Sigmoid colon (tissue), 7 donors: ENCODE measurements around the gene USH1C. TPM values are rescaled to one million over a fixed set of nuclear protein-coding genes. Genes with fewer than 3 reads are reported as not detected.
A peak's percentile ranks its signal among the peaks of the same experiment; 100 is the strongest.

Source experiments
- DNase-seq: peaks from one replicate; pipeline ENCODE4 v3.0.0-alpha.2; 2019
- H3K27ac ChIP-seq, 4 donors: fragments of 200-600 bp; sonication (generic); one replicate each; pipeline ENCODE4 v1.5.1; 2016 to 2019; ENCODE audit warnings: mild to moderate bottlenecking in 1 of 4
- H3K27me3 ChIP-seq, 3 donors: fragments of 200-600 bp; sonication (generic); one replicate each; pipeline ENCODE4 v1.5.1; 2019; ENCODE audit warnings: mild to moderate bottlenecking in 1 of 3
- H3K36me3 ChIP-seq, 4 donors: fragments of 200-600 bp; sonication (generic); one replicate each; pipeline ENCODE4 v1.5.1; 2016 to 2019
- H3K4me1 ChIP-seq, 4 donors: fragments of 200-600 bp; sonication (generic); one replicate each; pipeline ENCODE4 v1.5.1; 2017 to 2019
- H3K4me3 ChIP-seq, 4 donors: fragments of 200-600 bp; sonication (generic); one replicate each; pipeline ENCODE4 v1.5.1; 2017 to 2019; ENCODE audit warnings: mild to moderate bottlenecking in 2 of 4, moderate library complexity in 1 of 4
- H3K9me3 ChIP-seq, 4 donors: fragments of 200-600 bp in 3 of 4; sonication (generic) in 3 of 4; one replicate each; pipeline versions ENCODE4 v1.5.1 to v1.6.1; 2013 to 2019
- EP300 ChIP-seq, 4 donors: sonication (generic); formaldehyde crosslinking; IDR thresholded peaks; one replicate each; pipeline ENCODE4 v1.6.1; 2017; ENCODE audit warnings: antibody characterized with exemption in 4 of 4
- POLR2A ChIP-seq, 2 donors: fragments of 450-650 bp; IDR thresholded peaks; one replicate each; pipeline ENCODE4 v1.6.1; 2016; ENCODE audit warnings: antibody characterized with exemption in 2 of 2, mild to moderate bottlenecking in 2 of 2, moderate library complexity in 2 of 2
- POLR2AphosphoS5 ChIP-seq, 4 donors: sonication (generic); formaldehyde crosslinking; IDR thresholded peaks; one replicate each; pipeline ENCODE4 v1.6.1; 2017; ENCODE audit warnings: antibody characterized with exemption in 4 of 4
- WGBS, 2 donors: extraction: QIAGEN DNeasy Blood & Tissue Kit; methylation state at CpG; one replicate each; pipeline ENCODE4 v1.1.7; 2013; 5-methylcytosine and 5-hydroxymethylcytosine counted together
- intact Hi-C: fragments of 100-400 bp; cut with DNase I; formaldehyde crosslinking; loops from one replicate; pipeline ENCODE4 v1.15.1; 2023
- polyA plus RNA-seq, 3 donors: library from polyadenylated mRNA; stranded (reverse); fragments of 200-250 nt; gene quantifications; one replicate each; pipeline ENCODE4 v1.2.3, GENCODE V29; 2013
- total RNA-seq, 4 donors: library from RNA; depleted of rRNA; stranded (reverse); fragments of >200 nt; gene quantifications; one replicate each; pipeline ENCODE4 v1.1.0, GENCODE V29; 2016
- TF ChIP-seq, protein P1 (sequence below), 4 experiments: fragments of 450-650 bp in 3 of 4; fragments of 200-600 bp in 1 of 4; IDR thresholded peaks; one replicate each; pipeline ENCODE4 v1.5.1; 2016 to 2019; ENCODE audit warnings: antibody characterized with exemption in 4 of 4, mild to moderate bottlenecking in 3 of 4, moderate library complexity in 2 of 4
- donor health status: healthy with polysubstance abuse.
- donor health status: Bipolar disorder and iron deficiency.
- donor health status: healthy.

USH1C gene
- total RNA-seq = 1 to 10 TPM; 1.2 to 2.5 (median 1.6) TPM
- polyA plus RNA-seq = 100 to 1,000 TPM in 2 of 3 donors, 10 to 100 TPM in 1; 83.3 to 152 (median 114) TPM

DNA sequence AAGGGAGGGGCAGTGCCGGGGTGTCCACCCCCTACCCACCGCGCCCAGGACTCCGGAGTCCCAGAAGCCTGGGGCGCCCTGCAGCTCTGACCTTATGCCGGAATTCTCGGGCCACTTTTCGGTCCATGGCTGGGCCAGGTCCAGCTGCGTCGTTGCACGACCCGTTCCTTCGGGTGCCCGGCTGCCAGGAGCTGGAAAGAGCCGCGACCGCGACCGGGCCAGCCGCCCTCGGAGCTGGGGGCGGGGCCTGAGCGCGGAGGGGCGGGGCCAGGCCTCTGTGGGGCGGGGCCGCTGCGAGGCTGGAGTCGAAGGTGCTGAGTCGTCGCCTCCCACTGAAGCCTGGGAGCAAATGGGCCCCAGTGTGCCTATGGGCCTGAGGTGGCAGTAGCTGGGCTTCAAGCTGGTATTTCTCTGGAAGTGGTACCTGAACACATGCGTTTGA is at the start of gene USH1C:
Gene USH1C, minus strand, starts transcription at position 236 of the 442 bp plus-strand sequence. Its CDS starts 109 bp downstream, at position 127.
- peak within 1 kb of the TSS in 3 of 4 donors; percentile 12 to 25 (median 21) for H3K4me3 ChIP-seq
- peaks cover 0 to 58% (median 14%) of the 10 kb centered on the region in 3 donors for H3K27me3 ChIP-seq
- WGBS, 2 donors = 2 to 8% methylated on average over 32 of the region's 32 CpGs
- intact Hi-C loops = no loop called here
- DNase-seq = no peak
- TF ChIP-seq POLR2A (IDR thresholded peaks at IDR 0.05) (peak in 1 of 2 donors; percentile 30), EP300 (IDR thresholded peaks at IDR 0.05) (no peak), POLR2AphosphoS5 (IDR thresholded peaks at IDR 0.05) (no peak)
- H3K36me3 ChIP-seq = no peaks in the 10 kb centered on the region
- no peaks in the 10 kb centered on the region for H3K9me3 ChIP-seq
- peaks cover 0 to 8% (median 2%) of the 10 kb centered on the region in 4 donors for H3K4me1 ChIP-seq
- H3K27ac ChIP-seq = peak within 1 kb of the TSS in 1 of 4 donors; percentile 7

DNA sequence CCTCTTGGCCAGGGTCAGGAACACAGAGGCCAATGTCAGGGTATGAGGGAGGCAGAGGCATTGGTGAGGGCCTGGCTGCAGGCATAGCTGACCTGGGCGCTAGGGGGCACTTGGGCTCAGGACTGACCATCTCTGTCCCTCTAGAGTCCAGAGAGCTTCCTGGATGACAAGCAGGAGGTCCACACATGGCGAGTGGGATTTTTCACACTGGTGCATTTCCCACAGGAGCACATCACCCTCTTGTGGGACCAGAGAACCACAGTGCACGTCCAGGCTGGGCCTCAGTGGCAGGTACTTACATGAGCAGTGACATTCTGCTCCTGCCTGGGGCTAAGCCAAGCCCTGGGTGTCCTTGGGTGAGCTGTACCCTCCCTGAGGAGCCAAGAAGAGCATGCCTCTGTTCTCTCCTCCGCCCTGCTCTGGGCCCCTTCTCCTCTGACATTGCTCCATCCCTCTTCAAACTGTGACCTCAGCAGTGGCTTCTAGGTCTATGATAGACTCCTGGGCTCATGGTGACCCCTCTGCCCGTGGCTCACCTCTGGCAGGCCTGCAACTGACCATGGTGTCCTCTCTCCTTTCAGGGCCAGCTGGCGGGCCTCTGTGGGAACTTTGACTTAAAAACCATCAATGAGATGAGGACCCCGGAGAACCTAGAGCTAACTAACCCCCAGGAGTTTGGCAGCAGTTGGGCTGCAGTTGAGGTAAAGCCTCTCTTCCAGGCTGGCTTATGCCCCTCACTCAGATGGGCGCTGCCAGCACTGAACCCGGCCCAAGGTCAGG is 49.4 kb upstream of the USH1C start:
- Histone ChIP-seq H3K27me3 (no peaks in the 10 kb centered on the region), H3K27ac (no peak overlapping the region), H3K36me3 (no peaks in the 10 kb centered on the region), H3K4me1 (no peaks in the 10 kb centered on the region), H3K9me3 (peaks cover 0 to 2% (median 0%) of the 10 kb centered on the region in 4 donors), H3K4me3 (no peak overlapping the region)
- no peak for TF ChIP-seq POLR2A (IDR thresholded peaks at IDR 0.05)
- TF ChIP-seq POLR2AphosphoS5 (IDR thresholded peaks at IDR 0.05) = no peak
- TF ChIP-seq, protein P1, sequence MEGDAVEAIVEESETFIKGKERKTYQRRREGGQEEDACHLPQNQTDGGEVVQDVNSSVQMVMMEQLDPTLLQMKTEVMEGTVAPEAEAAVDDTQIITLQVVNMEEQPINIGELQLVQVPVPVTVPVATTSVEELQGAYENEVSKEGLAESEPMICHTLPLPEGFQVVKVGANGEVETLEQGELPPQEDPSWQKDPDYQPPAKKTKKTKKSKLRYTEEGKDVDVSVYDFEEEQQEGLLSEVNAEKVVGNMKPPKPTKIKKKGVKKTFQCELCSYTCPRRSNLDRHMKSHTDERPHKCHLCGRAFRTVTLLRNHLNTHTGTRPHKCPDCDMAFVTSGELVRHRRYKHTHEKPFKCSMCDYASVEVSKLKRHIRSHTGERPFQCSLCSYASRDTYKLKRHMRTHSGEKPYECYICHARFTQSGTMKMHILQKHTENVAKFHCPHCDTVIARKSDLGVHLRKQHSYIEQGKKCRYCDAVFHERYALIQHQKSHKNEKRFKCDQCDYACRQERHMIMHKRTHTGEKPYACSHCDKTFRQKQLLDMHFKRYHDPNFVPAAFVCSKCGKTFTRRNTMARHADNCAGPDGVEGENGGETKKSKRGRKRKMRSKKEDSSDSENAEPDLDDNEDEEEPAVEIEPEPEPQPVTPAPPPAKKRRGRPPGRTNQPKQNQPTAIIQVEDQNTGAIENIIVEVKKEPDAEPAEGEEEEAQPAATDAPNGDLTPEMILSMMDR (IDR thresholded peaks at IDR 0.05) = no peak
- no peak for TF ChIP-seq EP300 (IDR thresholded peaks at IDR 0.05)
- peak; percentile 47 for DNase-seq
- intact Hi-C loops = no loop called here
- WGBS, 2 donors = 70% methylated on average over 9 of the region's 9 CpGs

DNA sequence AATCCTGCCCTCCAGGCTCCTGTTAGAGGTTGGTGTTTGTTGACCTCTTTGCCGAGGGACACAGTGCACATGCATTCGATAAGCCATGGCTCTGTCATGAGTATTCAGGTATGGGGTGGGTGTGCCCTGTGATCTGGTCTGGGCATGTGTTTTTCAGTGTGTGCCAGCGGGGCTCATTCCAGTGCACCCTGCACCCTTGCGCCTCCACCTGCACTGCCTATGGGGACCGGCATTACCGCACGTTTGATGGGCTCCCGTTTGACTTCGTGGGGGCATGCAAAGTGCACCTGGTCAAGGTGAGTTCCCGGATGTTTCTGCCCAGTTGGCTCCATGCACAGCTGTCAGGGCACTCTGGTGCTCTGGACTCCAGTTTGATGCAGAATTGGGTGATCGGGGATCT is 47.1 kb upstream of the USH1C start:
- DNase-seq = peak; percentile 53
- no peak overlapping the region for H3K4me3 ChIP-seq
- intact Hi-C loops = no loop called here
- no peak overlapping the region for H3K27ac ChIP-seq
- no peaks in the 10 kb centered on the region for H3K27me3 ChIP-seq
- no peak for TF ChIP-seq POLR2A (IDR thresholded peaks at IDR 0.05)
- TF ChIP-seq, protein P1 (IDR thresholded peaks at IDR 0.05) = no peak
- no peak for TF ChIP-seq EP300 (IDR thresholded peaks at IDR 0.05)
- no peak for TF ChIP-seq POLR2AphosphoS5 (IDR thresholded peaks at IDR 0.05)
- no peaks in the 10 kb centered on the region for H3K4me1 ChIP-seq
- peaks cover 0 to 2% (median 0%) of the 10 kb centered on the region in 4 donors for H3K9me3 ChIP-seq
- H3K36me3 ChIP-seq = no peaks in the 10 kb centered on the region
- 88 to 91% methylated on average over 11 of the region's 11 CpGs for WGBS, 2 donors

DNA sequence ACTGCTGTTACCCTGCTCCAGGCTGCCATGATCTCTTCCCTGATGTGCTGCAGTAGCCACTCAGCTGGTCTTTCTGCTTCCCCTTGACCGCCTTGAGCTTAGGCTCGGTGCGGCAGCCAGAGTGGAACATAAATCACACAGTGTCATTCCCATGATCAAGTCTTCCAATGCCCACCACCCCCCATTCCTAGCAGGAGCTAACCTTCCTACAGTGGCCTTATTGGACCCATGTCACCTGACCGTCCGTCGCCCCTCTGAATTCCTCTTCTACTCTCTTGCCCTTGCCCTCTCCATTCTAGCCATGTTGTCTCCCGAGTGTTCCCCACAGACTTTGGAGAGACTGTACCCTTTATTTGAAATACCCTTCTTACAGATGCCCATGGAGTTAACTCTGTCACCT is 46.2 kb upstream of the USH1C start:
- H3K36me3 ChIP-seq = no peaks in the 10 kb centered on the region
- DNase-seq = peak; percentile 48
- H3K4me3 ChIP-seq = no peak overlapping the region
- 91 to 92% methylated on average over 7 of the region's 7 CpGs for WGBS, 2 donors
- H3K9me3 ChIP-seq = peaks cover 0 to 2% (median 0%) of the 10 kb centered on the region in 4 donors
- H3K27me3 ChIP-seq = no peaks in the 10 kb centered on the region
- intact Hi-C loops = no loop called here
- H3K27ac ChIP-seq = no peak overlapping the region
- TF ChIP-seq EP300 (IDR thresholded peaks at IDR 0.05) (no peak), POLR2A (IDR thresholded peaks at IDR 0.05) (no peak), POLR2AphosphoS5 (IDR thresholded peaks at IDR 0.05) (no peak)
- TF ChIP-seq, protein P1 (IDR thresholded peaks at IDR 0.05) = no peak
- H3K4me1 ChIP-seq = no peaks in the 10 kb centered on the region

DNA sequence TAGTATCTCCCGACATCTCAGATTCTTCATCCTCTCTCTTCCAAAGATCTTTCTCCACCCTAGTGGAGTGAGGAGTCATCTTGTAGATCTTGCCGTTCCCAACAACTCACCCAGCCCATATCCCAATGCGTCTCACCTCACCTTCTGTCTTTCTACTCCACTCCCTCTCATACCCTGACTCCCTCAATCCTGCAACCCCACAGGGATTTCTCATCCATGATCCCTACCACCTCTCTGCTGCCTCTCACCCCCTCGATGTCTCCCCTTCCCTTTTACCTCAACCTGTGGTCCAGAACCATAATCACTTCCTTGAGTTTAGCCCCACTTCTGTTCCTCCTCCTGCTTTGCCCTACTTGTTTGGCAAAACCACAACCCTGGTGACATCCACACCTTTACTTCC is 44.5 kb upstream of the USH1C start:
- H3K4me3 ChIP-seq = no peak overlapping the region
- H3K27me3 ChIP-seq = no peaks in the 10 kb centered on the region
- no peak overlapping the region for H3K27ac ChIP-seq
- H3K4me1 ChIP-seq = no peaks in the 10 kb centered on the region
- intact Hi-C loops = no loop called here
- no peak for DNase-seq
- TF ChIP-seq POLR2AphosphoS5 (IDR thresholded peaks at IDR 0.05) = no peak
- H3K36me3 ChIP-seq = no peaks in the 10 kb centered on the region
- no peaks in the 10 kb centered on the region for H3K9me3 ChIP-seq
- WGBS, 2 donors = 88 to 89% methylated on average over 4 of the region's 4 CpGs
